ENCODE measurements around the gene ATP2A3.
A peak's percentile ranks its signal among the peaks of the same experiment; 100 is the strongest.

Gene ATP2A3

GRCh38 chr17:3974138-3974687 is 10.0 kb upstream of the ATP2A3 start:
- FAIRE-seq (no peak), DNase-seq (ENCODE audit: insufficient read length, low spot score) (no peak)

GRCh38 chr17:3973495-3974137 is 9.4 kb upstream of the ATP2A3 start:
- FAIRE-seq = no peak
- no peak for DNase-seq (ENCODE audit: insufficient read length, low spot score)

GRCh38 chr17:3972931-3973330 is 8.7 kb upstream of the ATP2A3 start:
- FAIRE-seq = no peak
- DNase-seq (ENCODE audit: insufficient read length, low spot score) = no peak

- DNase-seq (ENCODE audit: insufficient read length, low spot score) = no peak
These were observed 8.1 kb upstream of the ATP2A3 start for GRCh38 chr17:3972281-3972731.

GRCh38 chr17:3970668-3971067 is 6.4 kb upstream of the ATP2A3 start:
- DNase-seq (ENCODE audit: insufficient read length, low spot score) (no peak), FAIRE-seq (no peak)

More at GRCh38 chr17:3972281-3972731, 8.1 kb upstream of the ATP2A3 start:
- FAIRE-seq = peak; percentile 26

- DNase-seq (ENCODE audit: insufficient read length, low spot score) (no peak), FAIRE-seq (no peak)
These were observed 5.7 kb upstream of the ATP2A3 start for GRCh38 chr17:3969963-3970362.

GRCh38 chr17:3968886-3969524 is 4.8 kb upstream of the ATP2A3 start:
- DNase-seq (ENCODE audit: insufficient read length, low spot score) (no peak), FAIRE-seq (peak; percentile 62)

- DNase-seq (ENCODE audit: insufficient read length, low spot score) (no peak), FAIRE-seq (peak; percentile 48)
These were observed 3.8 kb upstream of the ATP2A3 start for GRCh38 chr17:3968015-3968414.

- FAIRE-seq = no peak
- no peak for DNase-seq (ENCODE audit: insufficient read length, low spot score)
These were observed 2.6 kb upstream of the ATP2A3 start for GRCh38 chr17:3966720-3967363.

GRCh38 chr17:3965118-3965800 is 1.0 kb upstream of the ATP2A3 start:
- FAIRE-seq (peak; percentile 99), DNase-seq (ENCODE audit: insufficient read length, low spot score) (peak; percentile 83)

GRCh38 chr17:3963237-3964201 is 718 bp downstream of the ATP2A3 start:
- peak; percentile 64 for DNase-seq (ENCODE audit: insufficient read length, low spot score)
- FAIRE-seq = peak; percentile 93

GRCh38 chr17:3962965-3963236 is 1.3 kb downstream of the ATP2A3 start:
- FAIRE-seq = no peak
- no peak for DNase-seq (ENCODE audit: insufficient read length, low spot score)

GRCh38 chr17:3962217-3962964 is 1.8 kb downstream of the ATP2A3 start:
- FAIRE-seq (peak; percentile 76), DNase-seq (ENCODE audit: insufficient read length, low spot score) (no peak)

GRCh38 chr17:3961564-3962047 is 2.6 kb downstream of the ATP2A3 start:
- DNase-seq (ENCODE audit: insufficient read length, low spot score) (no peak), FAIRE-seq (peak; percentile 85)

GRCh38 chr17:3960764-3961163 is 3.5 kb downstream of the ATP2A3 start:
- DNase-seq (ENCODE audit: insufficient read length, low spot score) (no peak), FAIRE-seq (no peak)

- no peak for FAIRE-seq
These were observed 4.2 kb downstream of the ATP2A3 start for GRCh38 chr17:3959921-3960601.

GRCh38 chr17:3959295-3959899 is 4.8 kb downstream of the ATP2A3 start:
- FAIRE-seq (no peak), DNase-seq (ENCODE audit: insufficient read length, low spot score) (no peak)

More at GRCh38 chr17:3959921-3960601, 4.2 kb downstream of the ATP2A3 start:
- DNase-seq (ENCODE audit: insufficient read length, low spot score) = no peak

Data from GM19239 (cell line).